Measurements from ENCODE around the gene FN3KRP. TPM values are rescaled to one million over a fixed set of nuclear protein-coding genes. Genes with fewer than 3 reads are reported as not detected.
A peak's percentile ranks its signal among the peaks of the same experiment; 100 is the strongest.

The FN3KRP gene, protein sequence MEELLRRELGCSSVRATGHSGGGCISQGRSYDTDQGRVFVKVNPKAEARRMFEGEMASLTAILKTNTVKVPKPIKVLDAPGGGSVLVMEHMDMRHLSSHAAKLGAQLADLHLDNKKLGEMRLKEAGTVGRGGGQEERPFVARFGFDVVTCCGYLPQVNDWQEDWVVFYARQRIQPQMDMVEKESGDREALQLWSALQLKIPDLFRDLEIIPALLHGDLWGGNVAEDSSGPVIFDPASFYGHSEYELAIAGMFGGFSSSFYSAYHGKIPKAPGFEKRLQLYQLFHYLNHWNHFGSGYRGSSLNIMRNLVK
- 10 to 100 TPM; 22.8 to 27.6 TPM for total RNA-seq
- 10 to 100 TPM; 17.3 to 24.4 TPM for polyA plus RNA-seq
- long read RNA-seq, donor 1, transcript FN3KRP-201 (6 exons, 1,849 nt), result major isoform, 27 of 28 reads
- long read RNA-seq, donor 1, partial matches to known transcripts, result 0 of 28 reads
- long read RNA-seq, donor 1, other reads (novel, unspliced or antisense), result 0 of 28 reads
- long read RNA-seq, donor 2, transcript FN3KRP-201 (6 exons, 1,849 nt), result major isoform, 8 of 8 reads
- long read RNA-seq, donor 2, partial matches to known transcripts, result 0 of 8 reads
- long read RNA-seq, donor 2, other reads (novel, unspliced or antisense), result 0 of 8 reads
- long read RNA-seq, donor 3, transcript FN3KRP-201 (6 exons, 1,849 nt), result major isoform, 11 of 11 reads
- long read RNA-seq, donor 3, partial matches to known transcripts, result 0 of 11 reads
- long read RNA-seq, donor 3, other reads (novel, unspliced or antisense), result 0 of 11 reads
- long read RNA-seq, donor 4, transcript FN3KRP-201 (6 exons, 1,849 nt), result major isoform, 11 of 12 reads
- long read RNA-seq, donor 4, partial matches to known transcripts, result 0 of 12 reads
- long read RNA-seq, donor 4, other reads (novel, unspliced or antisense), result 0 of 12 reads
- long read RNA-seq, donor 5, transcript FN3KRP-201 (6 exons, 1,849 nt), result major isoform, 20 of 21 reads
- long read RNA-seq, donor 5, partial matches to known transcripts, result 0 of 21 reads
- long read RNA-seq, donor 5, other reads (novel, unspliced or antisense), result 0 of 21 reads

- Histone ChIP-seq H3K27ac (ENCODE audit: low read depth in 1 of 2, low read length in 1 of 2) (peak within 1 kb of the TSS; percentile 46 to 61), H3K4me1 (ENCODE audit: control insufficient read depth in 5 of 5, insufficient read depth in 5 of 5, low read length in 5 of 5) (peaks cover 3 to 14% (median 5%) of the 10 kb centered on the region in 5 donors), H3K9me3 (ENCODE audit: control insufficient read depth in 4 of 4, insufficient read depth in 3 of 4, low read length in 3 of 4) (no peaks in the 10 kb centered on the region), H3K4me3 (peak within 1 kb of the TSS; percentile 92), H3K9ac (ENCODE audit: insufficient read depth in 1 of 2, low read length in 2 of 2) (peak within 1 kb of the TSS; percentile 57 to 58), H3K36me3 (ENCODE audit: control insufficient read depth in 4 of 4, insufficient read depth in 4 of 4, low read length in 4 of 4) (peaks cover 0 to 15% (median 9%) of the 10 kb centered on the region in 4 donors), H3K27me3 (ENCODE audit: control insufficient read depth in 3 of 3, insufficient read depth in 3 of 3, low read length in 2 of 3) (no peaks in the 10 kb centered on the region)
- no peak for TF ChIP-seq CTCF (IDR thresholded peaks at IDR 0.05; ENCODE audit: control extremely low read depth, extremely low read depth)
- DNase-seq, result peak; percentile 94 to 98 (median 96)
- ATAC-seq (ENCODE audit: insufficient read depth, low FRiP score), result peak; percentile 89
- 0% methylated on average over 64 to 75 of the region's 75 CpGs for WGBS, 2 donors
Observed at GRCh38 chr17:82716203-82717010, at the start of gene FN3KRP. TSS of gene FN3KRP (plus strand) at chr17:82716706. CDS start at chr17:82716756, 50 bp downstream.

GRCh38 chr17:82666931-82667667 lies 49.4 kb upstream of the FN3KRP start:
- H3K4me3 ChIP-seq, result no peak overlapping the region
- H3K9me3 ChIP-seq (ENCODE audit: control insufficient read depth in 4 of 4, insufficient read depth in 3 of 4, low read length in 3 of 4), result no peaks in the 10 kb centered on the region
- DNase-seq (no peak), ATAC-seq (ENCODE audit: insufficient read depth, low FRiP score) (no peak)
- no peaks in the 10 kb centered on the region for H3K27me3 ChIP-seq (ENCODE audit: control insufficient read depth in 3 of 3, insufficient read depth in 3 of 3, low read length in 2 of 3)
- peaks cover 0 to 7% (median 1%) of the 10 kb centered on the region in 4 donors for H3K36me3 ChIP-seq (ENCODE audit: control insufficient read depth in 4 of 4, insufficient read depth in 4 of 4, low read length in 4 of 4)
- 91 to 96% methylated on average over 27 to 28 of the region's 28 CpGs for WGBS, 2 donors
- no peak overlapping the region for H3K27ac ChIP-seq (ENCODE audit: low read depth in 1 of 2, low read length in 1 of 2)
- peaks cover 0 to 15% (median 7%) of the 10 kb centered on the region in 5 donors for H3K4me1 ChIP-seq (ENCODE audit: control insufficient read depth in 5 of 5, insufficient read depth in 5 of 5, low read length in 5 of 5)
- no peak overlapping the region for H3K9ac ChIP-seq (ENCODE audit: insufficient read depth in 1 of 2, low read length in 2 of 2)
- TF ChIP-seq CTCF (IDR thresholded peaks at IDR 0.05; ENCODE audit: control extremely low read depth, extremely low read depth), result no peak

- H3K27me3 ChIP-seq (ENCODE audit: control insufficient read depth in 3 of 3, insufficient read depth in 3 of 3, low read length in 2 of 3), result no peaks in the 10 kb centered on the region
- no peak overlapping the region for H3K27ac ChIP-seq (ENCODE audit: low read depth in 1 of 2, low read length in 1 of 2)
- no peak overlapping the region for H3K9ac ChIP-seq (ENCODE audit: insufficient read depth in 1 of 2, low read length in 2 of 2)
- no peak for TF ChIP-seq CTCF (IDR thresholded peaks at IDR 0.05; ENCODE audit: control extremely low read depth, extremely low read depth)
- H3K4me1 ChIP-seq (ENCODE audit: control insufficient read depth in 5 of 5, insufficient read depth in 5 of 5, low read length in 5 of 5), result peaks cover 0 to 15% (median 7%) of the 10 kb centered on the region in 5 donors
- DNase-seq (no peak), ATAC-seq (ENCODE audit: insufficient read depth, low FRiP score) (no peak)
- WGBS, 2 donors, result 95 to 96% methylated on average over 15 of the region's 15 CpGs
- H3K36me3 ChIP-seq (ENCODE audit: control insufficient read depth in 4 of 4, insufficient read depth in 4 of 4, low read length in 4 of 4), result peaks cover 0 to 7% (median 1%) of the 10 kb centered on the region in 4 donors
- H3K4me3 ChIP-seq, result no peak overlapping the region
- no peaks in the 10 kb centered on the region for H3K9me3 ChIP-seq (ENCODE audit: control insufficient read depth in 4 of 4, insufficient read depth in 3 of 4, low read length in 3 of 4)
Observed at GRCh38 chr17:82667668-82668000, 48.9 kb upstream of the FN3KRP start.

Data from lung (tissue), 16 donors.